Panc1 (cell line): Measurements from ENCODE around the gene SFXN2. TPM values are rescaled to one million over a fixed set of nuclear protein-coding genes. Genes with fewer than 3 reads are reported as not detected.

Experiments used
- ATAC-seq: fragments of 200-7000 bp; cut with Tn5 transposase; 2 replicates; pipeline ENCODE4 v1.9.1; 2020; ENCODE audit warnings: mild to moderate bottlenecking, moderate library complexity
- BruUV-seq: library from RNA; stranded (reverse); fragments of 400-500 nt; replicated peaks from 2 replicates; lab custom pipeline; 2021; lab: Mats Ljungman, UMichigan
- CTCF ChIA-PET: fragments of 300-600 bp; sonication (Branson Sonifier 250); formaldehyde crosslinking; loops from one replicate; lab custom pipeline; 2022; ENCODE audit warnings: antibody characterized with exemption; lab: Charles Lee
- POLR2A ChIA-PET: fragments of 300-600 bp; sonication (Branson Sonifier 250); formaldehyde crosslinking; loops from one replicate; lab custom pipeline; 2022; ENCODE audit warnings: antibody characterized with exemption; lab: Charles Lee
- DNase-seq: peaks from one replicate; pipeline ENCODE4 v3.0.0-alpha.2; 2010; ENCODE audit warnings: low read depth, low spot score
- H3K27ac ChIP-seq: 2 replicates; pipeline ENCODE4 v1.5.1; 2011; ENCODE audit warnings: mild to moderate bottlenecking, low read length, inconsistent platforms
- H3K27me3 ChIP-seq: fragments of 200-500 bp; sonication (Bioruptor generic); 2 replicates; pipeline ENCODE4 v1.6.0; 2014; ENCODE audit warnings: low read length, inconsistent platforms; ENCODE audit not compliant: control insufficient read depth, insufficient read depth
- H3K36me3 ChIP-seq: fragments of 200-500 bp; sonication (Bioruptor generic); 2 replicates; pipeline ENCODE4 v1.5.1; 2014; ENCODE audit warnings: inconsistent platforms, mild to moderate bottlenecking, low read length, moderate library complexity; ENCODE audit not compliant: control insufficient read depth, insufficient read depth
- H3K4me1 ChIP-seq: 2 replicates; pipeline ENCODE4 v1.5.1; 2011; ENCODE audit warnings: inconsistent platforms, mild to moderate bottlenecking, low read length, moderate library complexity; ENCODE audit not compliant: control insufficient read depth, insufficient read depth
- H3K4me3 ChIP-seq, 2 experiments: 2 replicates each; pipeline ENCODE4 v1.5.1; 2011 to 2012; ENCODE audit warnings: low read depth in 2 of 2, low read length in 2 of 2, mild to moderate bottlenecking in 2 of 2, inconsistent platforms in 1 of 2, moderate library complexity in 1 of 2
- H3K9me3 ChIP-seq: fragments of 200-500 bp; sonication (Bioruptor generic); 2 replicates; pipeline ENCODE4 v1.5.1; 2014; ENCODE audit warnings: low read depth, mild to moderate bottlenecking, inconsistent platforms, low read length, moderate library complexity; ENCODE audit not compliant: control insufficient read depth, insufficient read depth
- CTCF ChIP-seq: fragments of 450-650 bp; IDR thresholded peaks from 2 replicates; pipeline ENCODE4 v1.5.1; 2017; ENCODE audit warnings: mild to moderate bottlenecking
- POLR2AphosphoS5 ChIP-seq: IDR thresholded peaks from 2 replicates; pipeline ENCODE4 v1.6.1; 2012; ENCODE audit warnings: mild to moderate bottlenecking, low read depth, low read length, moderate library complexity
- SIN3A ChIP-seq: IDR thresholded peaks from 2 replicates; pipeline ENCODE4 v1.6.1; 2012; ENCODE audit warnings: low read depth, mild to moderate bottlenecking, low read length, moderate library complexity, borderline replicate concordance; ENCODE audit not compliant: insufficient read depth
- TCF7L2 ChIP-seq: IDR thresholded peaks from 2 replicates; pipeline ENCODE4 v1.6.1; 2011; ENCODE audit warnings: mild to moderate bottlenecking, low read depth, low read length, inconsistent platforms
- in situ Hi-C: cut with HindIII; loops from 2 replicates; pipeline ENCODE4 v1.10.0; 2016; ENCODE audit warnings: low sequenced_read_pairs, low pct_unique_long_range_greater_than_20kb
- intact Hi-C: fragments of 100-400 bp; cut with micrococcal nuclease; formaldehyde crosslinking; loops from one replicate; pipeline ENCODE4 v1.10.0; 2022; ENCODE audit not compliant: unreplicated experiment
- total RNA-seq: library from RNA; stranded (reverse); gene quantifications from one replicate; pipeline ENCODE4 v1.2.1, GENCODE V29; 2021; ENCODE audit not compliant: unreplicated experiment
- TF ChIP-seq, protein P1 (sequence below), 2 experiments: IDR thresholded peaks; 2 replicates each; pipeline ENCODE4 v1.6.1; 2011 to 2012; ENCODE audit warnings: low read depth in 2 of 2, control low read depth in 1 of 2, low read length in 1 of 2, mild to moderate bottlenecking in 1 of 2, moderate library complexity in 1 of 2; ENCODE audit not compliant: insufficient read depth in 1 of 2

SFXN2 gene
- total RNA-seq, 1 experiment from 2014 or later = 11.6 TPM

DNA sequence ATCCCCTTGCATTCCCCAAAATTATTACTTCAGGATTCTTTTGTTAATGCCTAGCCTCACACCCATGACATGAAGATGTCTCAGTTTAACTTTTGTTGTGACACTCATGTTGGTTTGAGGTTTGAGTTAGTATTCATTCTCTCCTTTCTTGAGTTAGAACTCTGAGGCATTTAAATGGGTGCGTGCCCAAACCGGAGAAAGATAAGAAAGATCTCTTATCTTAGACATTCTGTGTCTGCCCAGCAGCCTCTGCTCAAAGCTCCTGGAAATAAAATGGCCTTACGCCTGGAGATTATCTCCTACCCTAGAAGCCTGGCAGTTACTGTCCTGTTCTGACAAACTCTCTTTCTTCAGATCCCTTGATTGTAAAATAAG is 55.7 kb downstream of the SFXN2 start:
- ATAC-seq = no peak
- intact Hi-C loops = no loop called here
- ChIA-PET CTCF (no interaction called here), POLR2A (interaction anchor here (0.5 kb wide), 1 partner anchor 13 kb away, joined by 6 read pairs; no protein-coding TSS in a partner anchor)
- no peak overlapping the region for H3K4me3 ChIP-seq
- H3K36me3 ChIP-seq = no peaks in the 10 kb centered on the region
- TF ChIP-seq TCF7L2 (no peak), SIN3A (no peak), CTCF (no peak), POLR2AphosphoS5 (no peak)
- TF ChIP-seq, protein P1, sequence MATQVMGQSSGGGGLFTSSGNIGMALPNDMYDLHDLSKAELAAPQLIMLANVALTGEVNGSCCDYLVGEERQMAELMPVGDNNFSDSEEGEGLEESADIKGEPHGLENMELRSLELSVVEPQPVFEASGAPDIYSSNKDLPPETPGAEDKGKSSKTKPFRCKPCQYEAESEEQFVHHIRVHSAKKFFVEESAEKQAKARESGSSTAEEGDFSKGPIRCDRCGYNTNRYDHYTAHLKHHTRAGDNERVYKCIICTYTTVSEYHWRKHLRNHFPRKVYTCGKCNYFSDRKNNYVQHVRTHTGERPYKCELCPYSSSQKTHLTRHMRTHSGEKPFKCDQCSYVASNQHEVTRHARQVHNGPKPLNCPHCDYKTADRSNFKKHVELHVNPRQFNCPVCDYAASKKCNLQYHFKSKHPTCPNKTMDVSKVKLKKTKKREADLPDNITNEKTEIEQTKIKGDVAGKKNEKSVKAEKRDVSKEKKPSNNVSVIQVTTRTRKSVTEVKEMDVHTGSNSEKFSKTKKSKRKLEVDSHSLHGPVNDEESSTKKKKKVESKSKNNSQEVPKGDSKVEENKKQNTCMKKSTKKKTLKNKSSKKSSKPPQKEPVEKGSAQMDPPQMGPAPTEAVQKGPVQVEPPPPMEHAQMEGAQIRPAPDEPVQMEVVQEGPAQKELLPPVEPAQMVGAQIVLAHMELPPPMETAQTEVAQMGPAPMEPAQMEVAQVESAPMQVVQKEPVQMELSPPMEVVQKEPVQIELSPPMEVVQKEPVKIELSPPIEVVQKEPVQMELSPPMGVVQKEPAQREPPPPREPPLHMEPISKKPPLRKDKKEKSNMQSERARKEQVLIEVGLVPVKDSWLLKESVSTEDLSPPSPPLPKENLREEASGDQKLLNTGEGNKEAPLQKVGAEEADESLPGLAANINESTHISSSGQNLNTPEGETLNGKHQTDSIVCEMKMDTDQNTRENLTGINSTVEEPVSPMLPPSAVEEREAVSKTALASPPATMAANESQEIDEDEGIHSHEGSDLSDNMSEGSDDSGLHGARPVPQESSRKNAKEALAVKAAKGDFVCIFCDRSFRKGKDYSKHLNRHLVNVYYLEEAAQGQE (IDR thresholded peaks at IDR 0.05; ENCODE audit: insufficient read depth in 1 of 2, low read depth in 2 of 2, low read length in 1 of 2) = no peak
- H3K27me3 ChIP-seq = no peaks in the 10 kb centered on the region
- peak overlapping the region; percentile 91 for H3K27ac ChIP-seq
- BruUV-seq = no TSS peak
- in situ Hi-C loops = no loop called here
- DNase-seq = no peak
- no peaks in the 10 kb centered on the region for H3K9me3 ChIP-seq
- H3K4me1 ChIP-seq = peaks cover 82% of the 10 kb centered on the region

GRCh38 chr10:102770792-102771191 is 56.4 kb downstream of the SFXN2 start:
- in situ Hi-C loops = no loop called here
- H3K27me3 ChIP-seq = no peaks in the 10 kb centered on the region
- intact Hi-C loops = no loop called here
- no peaks in the 10 kb centered on the region for H3K9me3 ChIP-seq
- DNase-seq (no peak), ATAC-seq (no peak)
- ChIA-PET POLR2A (no interaction called here), CTCF (no interaction called here)
- peaks cover 82% of the 10 kb centered on the region for H3K4me1 ChIP-seq
- no peaks in the 10 kb centered on the region for H3K36me3 ChIP-seq
- TF ChIP-seq SIN3A (no peak), CTCF (no peak), POLR2AphosphoS5 (no peak)
- no peak overlapping the region for H3K4me3 ChIP-seq
- peak overlapping the region; percentile 91 for H3K27ac ChIP-seq
- BruUV-seq = no TSS peak
